ENCODE results near the gene LSM4. TPM values are rescaled to one million over a fixed set of nuclear protein-coding genes. Genes with fewer than 3 reads are reported as not detected.

Gene LSM4
- total and polyA plus RNA-seq, 2 of the 13 experiments (the other 11 are each of a cell fraction or from before 2014, with no cell fraction given) = 65.8 to 166 TPM

DNA sequence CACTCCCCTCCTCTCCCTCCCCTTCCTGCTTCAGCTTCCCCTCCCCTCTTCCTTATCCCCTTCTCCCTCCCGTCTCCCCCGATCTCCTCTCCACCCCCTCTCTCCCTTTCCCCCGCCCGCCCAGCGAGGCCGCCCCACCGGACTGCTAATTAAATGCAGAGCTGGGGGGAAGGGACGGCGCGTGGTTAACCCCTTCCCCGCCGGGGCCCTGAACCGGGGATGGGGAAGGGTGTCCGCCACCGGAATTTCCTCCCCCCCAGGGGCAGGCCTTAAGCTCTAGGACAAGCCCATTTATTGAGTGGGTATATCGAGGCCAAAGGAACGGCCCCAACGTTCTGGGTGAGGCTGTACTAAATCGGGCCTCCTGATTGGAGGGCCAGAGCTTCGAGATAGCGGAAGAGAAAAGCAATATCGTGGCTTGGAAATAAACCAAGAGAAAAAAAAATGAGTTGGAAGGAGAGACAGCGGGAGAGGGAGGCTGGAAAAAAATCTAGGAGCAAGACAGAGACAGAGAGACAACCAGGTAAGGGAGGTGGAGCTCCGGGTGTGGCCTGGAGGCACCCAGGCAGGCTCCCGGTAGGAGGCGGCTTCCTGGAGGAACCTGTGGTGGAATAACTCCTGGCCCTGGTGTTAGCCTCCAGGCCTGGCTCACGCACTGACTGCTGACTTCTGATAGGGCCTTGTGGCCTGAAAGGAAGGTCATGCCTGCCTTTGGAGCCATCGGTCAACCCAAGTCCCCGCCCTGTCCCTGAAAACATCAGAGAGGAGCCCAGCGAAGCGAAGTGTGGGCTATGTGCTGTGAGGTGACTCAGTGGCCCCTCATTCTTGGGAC is 29.9 kb downstream of the LSM4 start (continued):
- TF ChIP-seq, protein P1, sequence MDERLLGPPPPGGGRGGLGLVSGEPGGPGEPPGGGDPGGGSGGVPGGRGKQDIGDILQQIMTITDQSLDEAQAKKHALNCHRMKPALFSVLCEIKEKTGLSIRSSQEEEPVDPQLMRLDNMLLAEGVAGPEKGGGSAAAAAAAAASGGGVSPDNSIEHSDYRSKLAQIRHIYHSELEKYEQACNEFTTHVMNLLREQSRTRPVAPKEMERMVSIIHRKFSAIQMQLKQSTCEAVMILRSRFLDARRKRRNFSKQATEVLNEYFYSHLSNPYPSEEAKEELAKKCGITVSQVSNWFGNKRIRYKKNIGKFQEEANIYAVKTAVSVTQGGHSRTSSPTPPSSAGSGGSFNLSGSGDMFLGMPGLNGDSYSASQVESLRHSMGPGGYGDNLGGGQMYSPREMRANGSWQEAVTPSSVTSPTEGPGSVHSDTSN (CRISPR knock-in tag; IDR thresholded peaks at IDR 0.05) = no peak
- TF ChIP-seq PRMT3 (CRISPR knock-in tag; IDR thresholded peaks at IDR 0.05; ENCODE audit: borderline replicate concordance, low read depth) (no peak), ELF4 (CRISPR knock-in tag; IDR thresholded peaks at IDR 0.05; ENCODE audit: borderline replicate concordance) (no peak), BRCA1 (CRISPR knock-in tag; IDR thresholded peaks at IDR 0.05) (no peak), KLF16 (CRISPR knock-in tag; IDR thresholded peaks at IDR 0.05) (no peak), NONO (IDR thresholded peaks at IDR 0.05) (no peak), NONO (CRISPR knock-in tag; conservative IDR thresholded peaks at IDR 0.05) (no peak), ZNF263 (CRISPR knock-in tag; IDR thresholded peaks at IDR 0.05) (no peak), ZSCAN22 (CRISPR knock-in tag; IDR thresholded peaks at IDR 0.05) (no peak), ZNF383 (CRISPR knock-in tag; IDR thresholded peaks at IDR 0.05; ENCODE audit: borderline replicate concordance) (no peak), ZNF672 (CRISPR knock-in tag; IDR thresholded peaks at IDR 0.05) (no peak), RBM22 (optimal IDR thresholded peaks at IDR 0.05; ENCODE audit: low read length) (no peak), TEAD2 (CRISPR knock-in tag; IDR thresholded peaks at IDR 0.05) (no peak)
- TF ChIP-seq, protein P2, sequence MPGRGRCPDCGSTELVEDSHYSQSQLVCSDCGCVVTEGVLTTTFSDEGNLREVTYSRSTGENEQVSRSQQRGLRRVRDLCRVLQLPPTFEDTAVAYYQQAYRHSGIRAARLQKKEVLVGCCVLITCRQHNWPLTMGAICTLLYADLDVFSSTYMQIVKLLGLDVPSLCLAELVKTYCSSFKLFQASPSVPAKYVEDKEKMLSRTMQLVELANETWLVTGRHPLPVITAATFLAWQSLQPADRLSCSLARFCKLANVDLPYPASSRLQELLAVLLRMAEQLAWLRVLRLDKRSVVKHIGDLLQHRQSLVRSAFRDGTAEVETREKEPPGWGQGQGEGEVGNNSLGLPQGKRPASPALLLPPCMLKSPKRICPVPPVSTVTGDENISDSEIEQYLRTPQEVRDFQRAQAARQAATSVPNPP (CRISPR knock-in tag; IDR thresholded peaks at IDR 0.05) = no peak
- TF ChIP-seq, protein P3, sequence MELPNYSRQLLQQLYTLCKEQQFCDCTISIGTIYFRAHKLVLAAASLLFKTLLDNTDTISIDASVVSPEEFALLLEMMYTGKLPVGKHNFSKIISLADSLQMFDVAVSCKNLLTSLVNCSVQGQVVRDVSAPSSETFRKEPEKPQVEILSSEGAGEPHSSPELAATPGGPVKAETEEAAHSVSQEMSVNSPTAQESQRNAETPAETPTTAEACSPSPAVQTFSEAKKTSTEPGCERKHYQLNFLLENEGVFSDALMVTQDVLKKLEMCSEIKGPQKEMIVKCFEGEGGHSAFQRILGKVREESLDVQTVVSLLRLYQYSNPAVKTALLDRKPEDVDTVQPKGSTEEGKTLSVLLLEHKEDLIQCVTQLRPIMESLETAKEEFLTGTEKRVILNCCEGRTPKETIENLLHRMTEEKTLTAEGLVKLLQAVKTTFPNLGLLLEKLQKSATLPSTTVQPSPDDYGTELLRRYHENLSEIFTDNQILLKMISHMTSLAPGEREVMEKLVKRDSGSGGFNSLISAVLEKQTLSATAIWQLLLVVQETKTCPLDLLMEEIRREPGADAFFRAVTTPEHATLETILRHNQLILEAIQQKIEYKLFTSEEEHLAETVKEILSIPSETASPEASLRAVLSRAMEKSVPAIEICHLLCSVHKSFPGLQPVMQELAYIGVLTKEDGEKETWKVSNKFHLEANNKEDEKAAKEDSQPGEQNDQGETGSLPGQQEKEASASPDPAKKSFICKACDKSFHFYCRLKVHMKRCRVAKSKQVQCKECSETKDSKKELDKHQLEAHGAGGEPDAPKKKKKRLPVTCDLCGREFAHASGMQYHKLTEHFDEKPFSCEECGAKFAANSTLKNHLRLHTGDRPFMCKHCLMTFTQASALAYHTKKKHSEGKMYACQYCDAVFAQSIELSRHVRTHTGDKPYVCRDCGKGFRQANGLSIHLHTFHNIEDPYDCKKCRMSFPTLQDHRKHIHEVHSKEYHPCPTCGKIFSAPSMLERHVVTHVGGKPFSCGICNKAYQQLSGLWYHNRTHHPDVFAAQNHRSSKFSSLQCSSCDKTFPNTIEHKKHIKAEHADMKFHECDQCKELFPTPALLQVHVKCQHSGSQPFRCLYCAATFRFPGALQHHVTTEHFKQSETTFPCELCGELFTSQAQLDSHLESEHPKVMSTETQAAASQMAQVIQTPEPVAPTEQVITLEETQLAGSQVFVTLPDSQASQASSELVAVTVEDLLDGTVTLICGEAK (IDR thresholded peaks at IDR 0.05) = no peak
- TF ChIP-seq, protein P3 (CRISPR knock-in tag; IDR thresholded peaks at IDR 0.05) = no peak
- TF ChIP-seq, protein P4, sequence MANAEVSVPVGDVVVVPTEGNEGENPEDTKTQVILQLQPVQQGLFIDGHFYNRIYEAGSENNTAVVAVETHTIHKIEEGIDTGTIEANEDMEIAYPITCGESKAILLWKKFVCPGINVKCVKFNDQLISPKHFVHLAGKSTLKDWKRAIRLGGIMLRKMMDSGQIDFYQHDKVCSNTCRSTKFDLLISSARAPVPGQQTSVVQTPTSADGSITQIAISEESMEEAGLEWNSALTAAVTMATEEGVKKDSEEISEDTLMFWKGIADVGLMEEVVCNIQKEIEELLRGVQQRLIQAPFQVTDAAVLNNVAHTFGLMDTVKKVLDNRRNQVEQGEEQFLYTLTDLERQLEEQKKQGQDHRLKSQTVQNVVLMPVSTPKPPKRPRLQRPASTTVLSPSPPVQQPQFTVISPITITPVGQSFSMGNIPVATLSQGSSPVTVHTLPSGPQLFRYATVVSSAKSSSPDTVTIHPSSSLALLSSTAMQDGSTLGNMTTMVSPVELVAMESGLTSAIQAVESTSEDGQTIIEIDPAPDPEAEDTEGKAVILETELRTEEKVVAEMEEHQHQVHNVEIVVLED (CRISPR knock-in tag; IDR thresholded peaks at IDR 0.05; ENCODE audit: borderline replicate concordance) = no peak
